Endothelial cell of umbilical vein (primary cell): ENCODE results near the gene HSPA12A. TPM values are rescaled to one million over a fixed set of nuclear protein-coding genes. Genes with fewer than 3 reads are reported as not detected.

Experiments
- BruUV-seq: library from RNA; stranded (reverse); fragments of 400-500 nt; replicated peaks from 2 replicates; lab custom pipeline; 2021; lab: Mats Ljungman, UMichigan
- CTCF ChIA-PET: fragments of 300-600, 350-600 bp; sonication (Branson Sonifier 250); formaldehyde crosslinking; loops from one replicate; lab custom pipeline; 2021; ENCODE audit warnings: antibody characterized with exemption, inconsistent platforms; lab: Charles Lee
- POLR2A ChIA-PET: fragments of 300-600, 350-600 bp; sonication (Branson Sonifier 250); formaldehyde crosslinking; loops from one replicate; lab custom pipeline; 2021; ENCODE audit warnings: antibody characterized with exemption, inconsistent platforms; lab: Charles Lee
- DNase-seq: peaks from one replicate; pipeline ENCODE4 v3.0.0-alpha.2; 2011; ENCODE audit warnings: low read depth, low spot score
- FAIRE-seq: peaks from 2 replicates; lab custom pipeline; 2011; peaks lifted over from hg19 to GRCh38; lab: Jason Lieb, UNC
- H2AFZ ChIP-seq: 2 replicates; pipeline ENCODE4 v1.6.0; 2012; ENCODE audit warnings: low read depth, low read length, control low read depth, inconsistent platforms
- H3K27ac ChIP-seq: 2 replicates; pipeline ENCODE4 v1.5.1; 2011; ENCODE audit warnings: low read depth, mild to moderate bottlenecking, control low read depth, low read length, moderate library complexity; ENCODE audit not compliant: insufficient read depth
- H3K27me3 ChIP-seq, 2 experiments: 2 replicates each; pipeline versions ENCODE4 v1.6.0 to v1.6.1; 2011; ENCODE audit warnings: low read length in 2 of 2, mixed read lengths in 1 of 2; ENCODE audit not compliant: control insufficient read depth in 2 of 2, insufficient read depth in 2 of 2
- H3K36me3 ChIP-seq, 2 experiments: 2 replicates in 1 of 2; 3 replicates in 1 of 2; pipeline ENCODE4 v1.5.1; 2011; ENCODE audit warnings: low read length in 2 of 2, mild to moderate bottlenecking in 1 of 2, moderate library complexity in 1 of 2; ENCODE audit not compliant: control insufficient read depth in 2 of 2, insufficient read depth in 2 of 2; ENCODE audit errors: extremely low read depth in 1 of 2
- H3K4me1 ChIP-seq: 3 replicates; pipeline ENCODE4 v1.5.1; 2011; ENCODE audit warnings: mild to moderate bottlenecking, low read length; ENCODE audit not compliant: control insufficient read depth, insufficient read depth; ENCODE audit errors: extremely low read depth
- H3K4me2 ChIP-seq: 2 replicates; pipeline ENCODE4 v1.6.1; 2011; ENCODE audit warnings: low read length, control low read depth, mixed read lengths; ENCODE audit not compliant: insufficient read depth
- H3K4me3 ChIP-seq, 3 experiments: fragments of 200-600 bp in 1 of 3; sonication (generic), shearing (Covaris generic) in 1 of 3; replicated peaks in 1 of 3; 2 replicates each; pipeline ENCODE4 v1.5.1; 2011 to 2016; ENCODE audit warnings: control low read depth in 3 of 3, low read length in 3 of 3, mild to moderate bottlenecking in 2 of 3, inconsistent platforms in 1 of 3, low read depth in 1 of 3, moderate library complexity in 1 of 3; ENCODE audit not compliant: insufficient read depth in 1 of 3
- H3K79me2 ChIP-seq: 2 replicates; pipeline ENCODE4 v1.6.0; 2012; ENCODE audit warnings: low read length, inconsistent platforms; ENCODE audit not compliant: control insufficient read depth, insufficient read depth
- H3K9ac ChIP-seq: replicated peaks from 2 replicates; pipeline ENCODE3; 2011; ENCODE audit warnings: low read length, control low read depth; ENCODE audit not compliant: insufficient read depth; ENCODE audit errors: extremely low read depth
- H3K9me1 ChIP-seq: replicated peaks from 3 replicates; pipeline ENCODE4 v1.6.0; 2011; ENCODE audit warnings: mild to moderate bottlenecking, low read length; ENCODE audit not compliant: control insufficient read depth, insufficient read depth; ENCODE audit errors: extremely low read depth
- H3K9me3 ChIP-seq: replicated peaks from 2 replicates; pipeline ENCODE4 v1.5.1; 2012; ENCODE audit warnings: low read length, inconsistent platforms; ENCODE audit not compliant: control insufficient read depth, insufficient read depth
- H4K20me1 ChIP-seq: replicated peaks from 2 replicates; pipeline ENCODE3; 2011; ENCODE audit warnings: mild to moderate bottlenecking, low read length; ENCODE audit not compliant: control insufficient read depth, insufficient read depth; ENCODE audit errors: extremely low read depth
- EZH2 ChIP-seq: IDR thresholded peaks from 2 replicates; pipeline ENCODE4 v1.6.1; 2012; ENCODE audit warnings: borderline replicate concordance, low read depth, mild to moderate bottlenecking, moderate library complexity, low read length, inconsistent platforms; ENCODE audit not compliant: severe bottlenecking
- FOS ChIP-seq: IDR thresholded peaks from 2 replicates; pipeline ENCODE4 v1.6.1; 2011; ENCODE audit warnings: mild to moderate bottlenecking, low read length, moderate library complexity, borderline replicate concordance; ENCODE audit not compliant: insufficient read depth
- GATA2 ChIP-seq: IDR thresholded peaks from 2 replicates; pipeline ENCODE4 v1.7.0; 2011; ENCODE audit warnings: low read depth, mild to moderate bottlenecking, moderate library complexity, mixed read lengths, low read length; ENCODE audit not compliant: insufficient read length, insufficient read depth
- JUN ChIP-seq: IDR thresholded peaks from 2 replicates; pipeline ENCODE4 v1.6.1; 2011; ENCODE audit warnings: borderline replicate concordance, low read depth; ENCODE audit not compliant: insufficient read length, insufficient read depth
- MYC ChIP-seq: IDR thresholded peaks from one replicate; pipeline ENCODE4 v1.6.1; 2011; ENCODE audit warnings: mild to moderate bottlenecking, low read depth, low read length
- POLR2A ChIP-seq: IDR thresholded peaks from 2 replicates; pipeline ENCODE4 v1.6.1; 2012; ENCODE audit warnings: low read depth, mild to moderate bottlenecking, control low read depth, low read length
- POLR2AphosphoS5 ChIP-seq: IDR thresholded peaks from 2 replicates; pipeline ENCODE4 v1.6.1; 2012; ENCODE audit warnings: low read depth, mild to moderate bottlenecking, control low read depth, low read length, moderate library complexity; ENCODE audit not compliant: insufficient read depth
- dilution Hi-C: fragments of 300-500 bp; cut with MboI; formaldehyde crosslinking; loops from one replicate; pipeline ENCODE4 v1.15.0; 2019; ENCODE audit warnings: low sequenced_read_pairs; ENCODE audit not compliant: extremely low pct_ligation_motif_present
- intact Hi-C: fragments of 100-400 bp; cut with micrococcal nuclease; formaldehyde crosslinking; loops from one replicate; pipeline ENCODE4 v1.10.0; 2022
- polyA plus RNA-seq, 4 experiments: library from polyadenylated mRNA; depleted of rRNA in 3 of 4; stranded (reverse) in 3 of 4; unstranded in 1 of 4; fragments of >200 nt; gene quantifications; 2 replicates each; pipeline versions ENCODE4 v1.2.1 to v1.2.3, GENCODE V29; 2011 to 2012; ENCODE audit warnings: missing spikeins in 1 of 4
- total RNA-seq: library from RNA; stranded (reverse); gene quantifications from 2 replicates; pipeline ENCODE4 v1.2.3, GENCODE V29; 2021
- TF ChIP-seq, protein P1 (sequence below), 2 donors: IDR thresholded peaks; 1 replicate in 1 of 2; 2 replicates in 1 of 2; pipeline ENCODE4 v1.5.1; 2011; ENCODE audit warnings: low read length in 2 of 2, mild to moderate bottlenecking in 2 of 2, moderate library complexity in 2 of 2, control low read depth in 1 of 2, inconsistent platforms in 1 of 2, low read depth in 1 of 2; ENCODE audit not compliant: insufficient read depth in 1 of 2; ENCODE audit errors: extremely low read depth in 1 of 2
- TF ChIP-seq, protein P2 (sequence below): IDR thresholded peaks from 2 replicates; pipeline ENCODE4 v1.6.1; 2011; ENCODE audit not compliant: insufficient read depth, insufficient read length

Gene HSPA12A
- total and polyA plus RNA-seq, 2 donors (not counting 3 experiments of a cell fraction or from before 2014, with no cell fraction given): 0.22 to 0.29 TPM

DNA sequence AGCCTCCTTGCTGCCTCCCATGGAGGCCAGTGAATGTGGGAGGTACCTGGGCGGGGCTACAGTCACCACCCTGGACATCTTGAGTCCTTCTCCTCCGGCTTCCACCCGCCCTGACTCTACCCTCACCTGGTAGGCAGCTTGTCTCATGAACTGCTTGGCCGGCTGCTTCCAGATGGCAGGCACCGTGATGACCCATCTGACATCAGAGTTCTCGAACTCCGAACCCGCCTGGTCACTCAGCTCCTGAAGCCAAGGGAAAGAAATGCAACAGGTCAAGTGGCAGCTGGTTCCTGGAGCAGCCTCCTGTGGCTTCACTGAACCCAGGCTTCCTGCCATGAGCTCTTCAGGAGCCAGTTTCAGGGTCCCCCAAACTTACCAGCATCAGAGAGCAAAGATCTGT lies 50.1 kb downstream of the HSPA12A start:
- no peak for FAIRE-seq
- H3K36me3 ChIP-seq: no peaks in the 10 kb centered on the region
- POLR2A ChIA-PET: no interaction called here
- BruUV-seq: no TSS peak
- intact Hi-C loops (no loop called here), dilution Hi-C loops (no loop called here)
- H2AFZ ChIP-seq: no peak overlapping the region
- no peak overlapping the region for H3K4me2 ChIP-seq
- no peaks in the 10 kb centered on the region for H4K20me1 ChIP-seq
- H3K4me1 ChIP-seq: no peaks in the 10 kb centered on the region
- H3K27ac ChIP-seq: no peak overlapping the region
- H3K9me1 ChIP-seq: no peaks in the 10 kb centered on the region
- DNase-seq: no peak
- no peak overlapping the region for H3K9ac ChIP-seq
- TF ChIP-seq JUN (no peak), FOS (no peak), MYC (no peak)
- CTCF ChIA-PET: interaction anchor here (2.6 to 3.4 kb wide), 2 partner anchors 96 to 483 kb away, joined by 15 to 24 read pairs; no protein-coding TSS in a partner anchor
- no peak overlapping the region for H3K4me3 ChIP-seq
- no peaks in the 10 kb centered on the region for H3K79me2 ChIP-seq
- H3K27me3 ChIP-seq: no peaks in the 10 kb centered on the region
- no peaks in the 10 kb centered on the region for H3K9me3 ChIP-seq

DNA sequence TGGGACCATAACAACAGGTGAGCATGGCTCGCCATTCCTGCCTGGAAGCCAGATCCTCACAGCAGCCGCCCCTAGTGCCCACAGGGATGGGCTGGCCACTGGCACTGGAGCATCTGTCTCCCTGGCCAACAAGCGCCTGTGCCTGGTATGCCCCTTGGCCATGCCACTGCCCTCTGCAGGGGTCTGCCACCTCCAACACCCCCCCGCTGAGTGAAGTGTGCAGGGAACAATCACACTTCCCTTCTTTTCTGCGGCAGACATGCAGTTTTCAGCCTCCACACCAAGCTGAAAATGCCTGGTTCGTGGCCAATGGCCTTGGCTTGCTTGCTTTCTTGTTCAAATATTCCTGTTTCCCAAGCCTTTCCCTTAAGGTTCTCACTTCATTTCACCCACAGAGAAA lies 50.7 kb downstream of the HSPA12A start:
- H3K27ac ChIP-seq: no peak overlapping the region
- no peak overlapping the region for H3K4me2 ChIP-seq
- no peaks in the 10 kb centered on the region for H4K20me1 ChIP-seq
- H2AFZ ChIP-seq: no peak overlapping the region
- intact Hi-C loops (no loop called here), dilution Hi-C loops (no loop called here)
- TF ChIP-seq POLR2AphosphoS5 (no peak), FOS (no peak), GATA2 (no peak), POLR2A (no peak), EZH2 (no peak)
- TF ChIP-seq, protein P1, sequence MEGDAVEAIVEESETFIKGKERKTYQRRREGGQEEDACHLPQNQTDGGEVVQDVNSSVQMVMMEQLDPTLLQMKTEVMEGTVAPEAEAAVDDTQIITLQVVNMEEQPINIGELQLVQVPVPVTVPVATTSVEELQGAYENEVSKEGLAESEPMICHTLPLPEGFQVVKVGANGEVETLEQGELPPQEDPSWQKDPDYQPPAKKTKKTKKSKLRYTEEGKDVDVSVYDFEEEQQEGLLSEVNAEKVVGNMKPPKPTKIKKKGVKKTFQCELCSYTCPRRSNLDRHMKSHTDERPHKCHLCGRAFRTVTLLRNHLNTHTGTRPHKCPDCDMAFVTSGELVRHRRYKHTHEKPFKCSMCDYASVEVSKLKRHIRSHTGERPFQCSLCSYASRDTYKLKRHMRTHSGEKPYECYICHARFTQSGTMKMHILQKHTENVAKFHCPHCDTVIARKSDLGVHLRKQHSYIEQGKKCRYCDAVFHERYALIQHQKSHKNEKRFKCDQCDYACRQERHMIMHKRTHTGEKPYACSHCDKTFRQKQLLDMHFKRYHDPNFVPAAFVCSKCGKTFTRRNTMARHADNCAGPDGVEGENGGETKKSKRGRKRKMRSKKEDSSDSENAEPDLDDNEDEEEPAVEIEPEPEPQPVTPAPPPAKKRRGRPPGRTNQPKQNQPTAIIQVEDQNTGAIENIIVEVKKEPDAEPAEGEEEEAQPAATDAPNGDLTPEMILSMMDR (IDR thresholded peaks at IDR 0.05; ENCODE audit: extremely low read depth in 1 of 2, insufficient read depth in 1 of 2, low read depth in 1 of 2, low read length in 2 of 2): no peak
- TF ChIP-seq, protein P2, sequence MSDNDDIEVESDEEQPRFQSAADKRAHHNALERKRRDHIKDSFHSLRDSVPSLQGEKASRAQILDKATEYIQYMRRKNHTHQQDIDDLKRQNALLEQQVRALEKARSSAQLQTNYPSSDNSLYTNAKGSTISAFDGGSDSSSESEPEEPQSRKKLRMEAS: no peak
- H3K9me1 ChIP-seq: no peaks in the 10 kb centered on the region
- DNase-seq (no peak), FAIRE-seq (no peak)
- H3K79me2 ChIP-seq: no peaks in the 10 kb centered on the region
- H3K9ac ChIP-seq: no peak overlapping the region
- no peaks in the 10 kb centered on the region for H3K4me1 ChIP-seq
- no peaks in the 10 kb centered on the region for H3K27me3 ChIP-seq
- no TSS peak for BruUV-seq
- CTCF ChIA-PET: interaction anchor here (1.1 to 3.4 kb wide), 3 partner anchors 28 to 484 kb away, joined by 3 to 24 read pairs (median 15); no protein-coding TSS in a partner anchor
- no peaks in the 10 kb centered on the region for H3K9me3 ChIP-seq
- no peak overlapping the region for H3K4me3 ChIP-seq
- H3K36me3 ChIP-seq: no peaks in the 10 kb centered on the region
- POLR2A ChIA-PET: no interaction called here
